Amygdala (tissue), 56 donors: ENCODE data around the gene PCDHGA12.
A peak's percentile ranks its signal among the peaks of the same experiment; 100 is the strongest.

Experiments used
- DNase-seq, 56 donors: peaks; one replicate each; lab custom pipeline; 2025; lab: John Stamatoyannopoulos, UW

Gene PCDHGA12

GRCh38 chr5:141434006-141434405, 3.7 kb downstream of the PCDHGA12 start:
- DNase-seq, result no peak

- DNase-seq, result no peak
Observed at GRCh38 chr5:141437221-141437620, 6.9 kb downstream of the PCDHGA12 start.

- DNase-seq, result no peak
Observed at GRCh38 chr5:141439411-141440141, 9.3 kb downstream of the PCDHGA12 start.

GRCh38 chr5:141440341-141440740, 10.0 kb downstream of the PCDHGA12 start:
- no peak for DNase-seq

GRCh38 chr5:141441571-141442170, 11.4 kb downstream of the PCDHGA12 start:
- no peak for DNase-seq

GRCh38 chr5:141465351-141465750, 35.0 kb downstream of the PCDHGA12 start:
- DNase-seq, result no peak

- peak in 52 of 56 donors; percentile 41 to 92 (median 79) for DNase-seq
Observed at GRCh38 chr5:141475625-141476131, 45.4 kb downstream of the PCDHGA12 start, which contains the start of gene PCDHGC3. Gene PCDHGC3, plus strand, starts transcription at chr5:141475966. Its CDS starts 151 bp downstream, at chr5:141476117.

GRCh38 chr5:141476132-141476911, 46.0 kb downstream of the PCDHGA12 start:
- DNase-seq, result peak in 10 of 56 donors; percentile 29 to 59 (median 46)

- no peak for DNase-seq
Observed at GRCh38 chr5:141477044-141477575, 46.8 kb downstream of the PCDHGA12 start.

GRCh38 chr5:141477815-141478214, 47.5 kb downstream of the PCDHGA12 start:
- no peak for DNase-seq

GRCh38 chr5:141478321-141478945, 48.1 kb downstream of the PCDHGA12 start:
- no peak for DNase-seq

GRCh38 chr5:141479776-141480175, 49.5 kb downstream of the PCDHGA12 start:
- no peak for DNase-seq
